Hematopoietic multipotent progenitor cell treated with erythropoietin and hydrocortisone succinate and interleukin-3 and kit ligand, for 8 days (in vitro differentiated cells): Measurements from ENCODE around the gene SYT2.

Experiments used
- DNase-seq: peaks from one replicate; pipeline ENCODE4 v3.0.0-alpha.2; 2015

Gene SYT2

GRCh38 chr1:202671399-202671798 lies 38.9 kb downstream of the SYT2 start:
- DNase-seq = no peak

GRCh38 chr1:202665417-202665816 lies 44.8 kb downstream of the SYT2 start:
- no peak for DNase-seq

- DNase-seq = no peak
These were observed 46.2 kb downstream of the SYT2 start for GRCh38 chr1:202664083-202664482.

GRCh38 chr1:202663131-202663530 lies 47.1 kb downstream of the SYT2 start:
- DNase-seq = no peak

GRCh38 chr1:202662081-202662480 lies 48.2 kb downstream of the SYT2 start:
- no peak for DNase-seq

- DNase-seq = peak; percentile 16
These were observed 49.0 kb downstream of the SYT2 start for GRCh38 chr1:202661136-202661845.

- DNase-seq = no peak
These were observed 50.3 kb downstream of the SYT2 start for GRCh38 chr1:202659974-202660373.

- DNase-seq = no peak
These were observed 50.7 kb downstream of the SYT2 start for GRCh38 chr1:202659541-202659940.

- no peak for DNase-seq
These were observed 51.5 kb downstream of the SYT2 start for GRCh38 chr1:202658769-202659168.

- DNase-seq = no peak
These were observed 51.9 kb downstream of the SYT2 start for GRCh38 chr1:202658251-202658759.

- no peak for DNase-seq
These were observed 53.2 kb downstream of the SYT2 start for GRCh38 chr1:202656951-202657646.

- no peak for DNase-seq
These were observed 54.2 kb downstream of the SYT2 start for GRCh38 chr1:202656057-202656456.

- DNase-seq = no peak
These were observed 56.2 kb downstream of the SYT2 start for GRCh38 chr1:202654079-202654478.

GRCh38 chr1:202649553-202650392 lies 60.5 kb downstream of the SYT2 start:
- no peak for DNase-seq

- DNase-seq = no peak
These were observed 61.5 kb downstream of the SYT2 start for GRCh38 chr1:202648605-202649226.

GRCh38 chr1:202645097-202645476 lies 65.2 kb downstream of the SYT2 start:
- no peak for DNase-seq

GRCh38 chr1:202644219-202645096 lies 65.8 kb downstream of the SYT2 start:
- no peak for DNase-seq

- no peak for DNase-seq
These were observed 66.6 kb downstream of the SYT2 start for GRCh38 chr1:202643397-202644218.

GRCh38 chr1:202642619-202643291 lies 67.5 kb downstream of the SYT2 start:
- no peak for DNase-seq

GRCh38 chr1:202642212-202642611 lies 68.0 kb downstream of the SYT2 start:
- DNase-seq = no peak
